CD14-positive monocyte (primary cell): Measurements from ENCODE around the gene SLC10A1. TPM values are rescaled to one million over a fixed set of nuclear protein-coding genes. Genes with fewer than 3 reads are reported as not detected.

Experiments
- DNase-seq, 3 donors: peaks; one replicate each; pipeline ENCODE4 v3.0.0-alpha.2; 2011 to 2022
- H2AFZ ChIP-seq: 2 replicates; pipeline ENCODE4 v1.6.0; 2012; ENCODE audit warnings: mild to moderate bottlenecking, low read depth, low read length, inconsistent platforms; ENCODE audit not compliant: insufficient read depth, poor library complexity, severe bottlenecking
- H3K27ac ChIP-seq, 2 donors: 1 replicate in 1 of 2; 2 replicates in 1 of 2; pipeline ENCODE4 v1.5.1; 2012 to 2013; ENCODE audit warnings: low read length in 2 of 2, control low read depth in 1 of 2, inconsistent platforms in 1 of 2, low read depth in 1 of 2, mild to moderate bottlenecking in 1 of 2
- H3K27me3 ChIP-seq, 2 donors: one replicate each; pipeline versions ENCODE4 v1.6.0 to v1.6.1; 2011 to 2013; ENCODE audit warnings: low read length in 2 of 2; ENCODE audit not compliant: control insufficient read depth in 2 of 2, insufficient read depth in 2 of 2
- H3K36me3 ChIP-seq, 2 donors: replicated peaks in 1 of 2; 1 replicate in 1 of 2; 2 replicates in 1 of 2; pipeline versions ENCODE4 v1.5.1 to v1.6.1; 2012 to 2013; ENCODE audit warnings: low read length in 2 of 2, control low read depth in 1 of 2, inconsistent platforms in 1 of 2, mild to moderate bottlenecking in 1 of 2; ENCODE audit not compliant: insufficient read depth in 2 of 2, control insufficient read depth in 1 of 2
- H3K4me1 ChIP-seq, 2 donors: 1 replicate in 1 of 2; 2 replicates in 1 of 2; pipeline versions ENCODE4 v1.5.1 to v1.6.1; 2012 to 2013; ENCODE audit warnings: low read length in 2 of 2, control low read depth in 1 of 2, inconsistent platforms in 1 of 2, mild to moderate bottlenecking in 1 of 2, moderate library complexity in 1 of 2; ENCODE audit not compliant: insufficient read depth in 2 of 2, control insufficient read depth in 1 of 2
- H3K4me2 ChIP-seq: replicated peaks from 2 replicates; pipeline ENCODE3; 2012; ENCODE audit warnings: low read length, moderate library complexity, mild to moderate bottlenecking; ENCODE audit not compliant: poor library complexity, severe bottlenecking; ENCODE audit errors: extremely low read depth
- H3K4me3 ChIP-seq, 3 experiments: fragments of 200-600 bp in 1 of 3; sonication (generic) in 1 of 3; replicated peaks in 1 of 3; 1 replicate in 2 of 3; 2 replicates in 1 of 3; pipeline ENCODE4 v1.5.1; 2011 to 2013; ENCODE audit warnings: low read length in 3 of 3, mild to moderate bottlenecking in 3 of 3, control low read depth in 2 of 3, low read depth in 2 of 3, inconsistent platforms in 1 of 3, moderate library complexity in 1 of 3
- H3K79me2 ChIP-seq: 2 replicates; pipeline ENCODE4 v1.6.0; 2012; ENCODE audit warnings: mild to moderate bottlenecking, control low read depth, inconsistent platforms, low read length, moderate library complexity; ENCODE audit not compliant: insufficient read depth
- H3K9ac ChIP-seq: 2 replicates; pipeline ENCODE4 v1.6.0; 2017; ENCODE audit warnings: low read length, mild to moderate bottlenecking; ENCODE audit not compliant: insufficient read depth, poor library complexity, severe bottlenecking
- H3K9me3 ChIP-seq, 2 donors: replicated peaks in 1 of 2; 1 replicate in 1 of 2; 2 replicates in 1 of 2; pipeline versions ENCODE4 v1.5.1 to v1.6.1; 2012 to 2013; ENCODE audit warnings: low read length in 2 of 2, control low read depth in 1 of 2; ENCODE audit not compliant: control insufficient read depth in 1 of 2, insufficient read depth in 1 of 2
- H4K20me1 ChIP-seq: 2 replicates; pipeline ENCODE4 v1.6.0; 2012; ENCODE audit warnings: mild to moderate bottlenecking, low read length, control low read depth, moderate library complexity; ENCODE audit not compliant: insufficient read depth
- H3K27ac Mint-ChIP-seq, 7 donors: one replicate each; pipeline ENCODE4 v1.8.0; 2020; ENCODE audit warnings: mild to moderate bottlenecking in 7 of 7, mixed read lengths in 7 of 7, moderate library complexity in 6 of 7, inconsistent platforms in 2 of 7
- H3K27me3 Mint-ChIP-seq, 3 donors: one replicate each; pipeline ENCODE4 v1.8.0; 2021 to 2022; ENCODE audit warnings: low read depth in 3 of 3, mild to moderate bottlenecking in 3 of 3, mixed read lengths in 3 of 3, moderate library complexity in 3 of 3, inconsistent platforms in 1 of 3
- H3K36me3 Mint-ChIP-seq, 2 donors: one replicate each; pipeline ENCODE4 v1.8.0; 2020; ENCODE audit warnings: mixed read lengths in 2 of 2, inconsistent platforms in 1 of 2, mild to moderate bottlenecking in 1 of 2
- H3K4me1 Mint-ChIP-seq: one replicate; pipeline ENCODE4 v1.8.0; 2020; ENCODE audit warnings: mild to moderate bottlenecking, mixed read lengths
- H3K4me3 Mint-ChIP-seq, 2 donors: one replicate each; pipeline ENCODE4 v1.8.0; 2020; ENCODE audit warnings: mild to moderate bottlenecking in 2 of 2, mixed read lengths in 2 of 2, moderate library complexity in 1 of 2
- H3K9me3 Mint-ChIP-seq, 7 donors: one replicate each; pipeline ENCODE4 v1.8.0; 2020 to 2022; ENCODE audit warnings: mixed read lengths in 7 of 7, mild to moderate bottlenecking in 6 of 7, moderate library complexity in 6 of 7, inconsistent platforms in 2 of 7
- WGBS: methylation state at CpG from one replicate; pipeline ENCODE4 v1.1.5; 2013; ENCODE audit warnings: missing lambda C conversion rate; ENCODE audit not compliant: insufficient coverage; 5-methylcytosine and 5-hydroxymethylcytosine counted together
- intact Hi-C, 2 donors: fragments of 100-400 bp; cut with micrococcal nuclease; formaldehyde crosslinking; loops; one replicate each; pipeline versions ENCODE4 v1.15.0 to v1.15.1; 2023
- polyA plus RNA-seq, 3 donors: library from polyadenylated mRNA; depleted of rRNA in 1 of 3; unstranded in 2 of 3; stranded (reverse) in 1 of 3; fragments of 300-500 nt in 2 of 3; fragments of >200 nt in 1 of 3; fragmentation: Illumina TruSeq in 2 of 3; gene quantifications; 1 replicate in 2 of 3; 2 replicates in 1 of 3; pipeline ENCODE4 v1.2.3, GENCODE V29; 2012 to 2021
- small RNA-seq: library from RNA; depleted of rRNA; stranded (forward); fragments of <200 nt; gene quantifications from one replicate; pipeline ENCODE3, GENCODE V24; 2012; ENCODE audit warnings: low read depth; ENCODE audit not compliant: insufficient read length
- TF ChIP-seq, protein P1 (sequence below): fragments of 200-600 bp; IDR thresholded peaks from one replicate; pipeline ENCODE4 v1.8.0; 2022; ENCODE audit warnings: antibody characterized with exemption, mild to moderate bottlenecking

Gene SLC10A1
- polyA plus RNA-seq, 3 donors, result 0.09 TPM; not detected in 2

DNA sequence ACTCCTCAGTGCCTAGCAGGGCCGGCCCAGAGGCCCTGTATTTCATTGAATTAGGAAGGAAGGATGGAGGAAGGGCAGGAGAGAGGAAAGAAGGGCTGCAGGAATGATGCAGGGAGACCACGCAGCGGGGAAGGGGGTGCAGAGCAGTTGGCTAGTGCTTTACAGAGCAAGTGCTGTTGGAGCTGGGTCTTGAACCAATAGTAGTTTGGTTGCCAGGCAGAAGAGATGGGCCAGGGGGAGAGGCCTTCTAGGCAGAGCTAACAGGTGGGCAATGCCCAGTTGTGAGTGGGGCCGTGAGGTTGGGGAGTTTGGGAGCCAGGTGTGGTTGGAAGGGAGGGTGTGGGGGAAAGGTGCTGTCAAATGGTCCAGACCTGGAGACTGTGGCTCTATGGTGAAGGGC is 69.2 kb downstream of the SLC10A1 start:
- no peaks in the 10 kb centered on the region for H3K9me3 Mint-ChIP-seq
- Histone ChIP-seq H3K9me3 (no peaks in the 10 kb centered on the region), H3K27me3 (no peaks in the 10 kb centered on the region), H3K4me2 (no peak overlapping the region), H3K4me3 (no peak overlapping the region), H3K4me1 (peaks cover 23 to 28% of the 10 kb centered on the region in 2 donors), H3K9ac (no peak overlapping the region), H3K79me2 (no peaks in the 10 kb centered on the region), H3K27ac (no peak overlapping the region), H4K20me1 (no peaks in the 10 kb centered on the region), H2AFZ (no peak overlapping the region), H3K36me3 (no peaks in the 10 kb centered on the region)
- 84% methylated on average over 4 of the region's 4 CpGs for WGBS
- H3K27me3 Mint-ChIP-seq, result peaks cover 6 to 9% (median 8%) of the 10 kb centered on the region in 3 donors
- H3K4me1 Mint-ChIP-seq, result peaks cover 25% of the 10 kb centered on the region
- no peak overlapping the region for H3K4me3 Mint-ChIP-seq
- no peaks in the 10 kb centered on the region for H3K36me3 Mint-ChIP-seq
- TF ChIP-seq, protein P1, sequence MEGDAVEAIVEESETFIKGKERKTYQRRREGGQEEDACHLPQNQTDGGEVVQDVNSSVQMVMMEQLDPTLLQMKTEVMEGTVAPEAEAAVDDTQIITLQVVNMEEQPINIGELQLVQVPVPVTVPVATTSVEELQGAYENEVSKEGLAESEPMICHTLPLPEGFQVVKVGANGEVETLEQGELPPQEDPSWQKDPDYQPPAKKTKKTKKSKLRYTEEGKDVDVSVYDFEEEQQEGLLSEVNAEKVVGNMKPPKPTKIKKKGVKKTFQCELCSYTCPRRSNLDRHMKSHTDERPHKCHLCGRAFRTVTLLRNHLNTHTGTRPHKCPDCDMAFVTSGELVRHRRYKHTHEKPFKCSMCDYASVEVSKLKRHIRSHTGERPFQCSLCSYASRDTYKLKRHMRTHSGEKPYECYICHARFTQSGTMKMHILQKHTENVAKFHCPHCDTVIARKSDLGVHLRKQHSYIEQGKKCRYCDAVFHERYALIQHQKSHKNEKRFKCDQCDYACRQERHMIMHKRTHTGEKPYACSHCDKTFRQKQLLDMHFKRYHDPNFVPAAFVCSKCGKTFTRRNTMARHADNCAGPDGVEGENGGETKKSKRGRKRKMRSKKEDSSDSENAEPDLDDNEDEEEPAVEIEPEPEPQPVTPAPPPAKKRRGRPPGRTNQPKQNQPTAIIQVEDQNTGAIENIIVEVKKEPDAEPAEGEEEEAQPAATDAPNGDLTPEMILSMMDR, result no peak
- no peak overlapping the region for H3K27ac Mint-ChIP-seq
- intact Hi-C loops, result loop anchor here (1.0 to 5.0 kb wide), 4 partner anchors 39 to 143 kb away; partner anchors contain the start of gene SRSF5 (in 1 of the 2)
- no peak for DNase-seq

DNA sequence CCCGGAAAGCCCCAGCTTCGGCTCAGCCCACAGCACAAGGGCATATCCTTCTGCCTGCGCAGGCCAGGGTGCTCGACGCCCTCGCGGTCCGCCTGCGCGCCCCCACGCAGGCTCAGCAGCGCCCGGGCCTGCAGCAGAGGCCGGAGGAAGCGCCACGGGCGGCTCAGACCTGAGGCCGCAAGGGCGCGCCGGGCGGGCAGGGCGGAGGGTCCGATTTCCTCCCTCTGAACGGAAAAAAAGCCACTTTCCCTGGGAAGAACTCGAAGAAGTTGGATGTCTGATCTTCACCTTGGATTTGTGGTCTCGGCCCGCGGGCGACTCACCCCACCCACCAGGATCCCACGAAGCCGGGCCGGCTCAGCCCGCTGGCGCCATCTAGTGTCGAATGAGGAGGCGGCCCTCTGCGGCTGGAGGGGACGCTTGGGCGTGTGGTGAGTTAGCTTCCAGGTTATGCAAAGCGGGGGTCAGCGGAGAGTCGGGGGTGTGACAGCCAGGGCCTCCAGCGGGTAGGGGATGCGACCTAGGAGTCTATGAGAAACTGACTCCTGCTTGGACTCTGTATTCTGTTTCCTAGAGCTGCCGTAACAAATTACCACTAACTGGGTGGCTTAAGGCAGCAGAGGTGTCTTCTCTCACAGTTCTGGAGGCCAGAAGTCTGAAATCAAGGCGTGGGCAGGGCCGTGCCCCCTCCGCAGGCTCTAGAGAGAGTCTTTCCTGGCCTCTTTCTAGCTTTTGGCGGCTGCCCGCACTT is 70.1 kb downstream of the SLC10A1 start:
- peak overlapping the region; percentile 68 for H3K4me2 ChIP-seq
- Mint-ChIP-seq H3K27me3 (peaks cover 6 to 9% (median 7%) of the 10 kb centered on the region in 3 donors), H3K36me3 (no peaks in the 10 kb centered on the region), H3K4me3 (peak overlapping the region; percentile 73 to 83), H3K4me1 (peaks cover 25% of the 10 kb centered on the region), H3K27ac (peak overlapping the region in 6 of 7 donors; percentile 22 to 86 (median 60)), H3K9me3 (no peaks in the 10 kb centered on the region)
- no peaks in the 10 kb centered on the region for H3K9me3 ChIP-seq
- H3K4me3 ChIP-seq, result peak overlapping the region; percentile 15 to 59 (median 27)
- peak; percentile 67 to 77 (median 71) for DNase-seq
- TF ChIP-seq, protein P1, result peak; percentile 99
- peak overlapping the region in 1 of 2 donors; percentile 42 for H3K27ac ChIP-seq
- no peaks in the 10 kb centered on the region for H3K27me3 ChIP-seq
- H3K79me2 ChIP-seq, result no peaks in the 10 kb centered on the region
- intact Hi-C loops, result loop anchor here (1.0 to 5.0 kb wide), 4 partner anchors 40 to 142 kb away; partner anchors contain the start of gene SRSF5 (in 1 of the 2)
- H3K36me3 ChIP-seq, result no peaks in the 10 kb centered on the region
- H2AFZ ChIP-seq, result peak overlapping the region; percentile 85
- H4K20me1 ChIP-seq, result no peaks in the 10 kb centered on the region
- H3K4me1 ChIP-seq, result peaks cover 23 to 28% of the 10 kb centered on the region in 2 donors
- peak overlapping the region; percentile 53 for H3K9ac ChIP-seq
- 6% methylated on average over 47 of the region's 51 CpGs for WGBS

Small RNA genes within 50 kb of the gene (small RNA-seq; reads per million reads assigned to genes)
- gene RF00614, result not detected

Other genes starting within 250 kb of the SLC10A1 start
- gene CCDC177, start 222.4 kb downstream of the SLC10A1 start, polyA plus RNA-seq, result not detected
- 10 to 100 TPM; 17.3 to 81.8 (median 30.1) TPM for gene SUSD6, start 185.6 kb downstream of the SLC10A1 start, polyA plus RNA-seq
- 100 to 1,000 TPM; 410 to 554 (median 502) TPM for gene SRSF5, start 30.1 kb downstream of the SLC10A1 start, polyA plus RNA-seq
- not detected for gene SMOC1, start 82.2 kb upstream of the SLC10A1 start, polyA plus RNA-seq